SK-N-SH treated with all-trans-retinoic acid at 6 μM for 48 hours (cell line): ENCODE measurements around the gene HEXIM1.

Experiments used
- ATAC-seq: fragments of 200-7000 bp; cut with Tn5 transposase; 3 replicates; pipeline ENCODE4 v1.9.1; 2020; ENCODE audit warnings: mild to moderate bottlenecking, moderate library complexity
- ARNTL ChIP-seq: fragments of 450-650 bp; formaldehyde crosslinking; IDR thresholded peaks from 2 replicates; pipeline ENCODE4 v1.5.0; 2020; ENCODE audit warnings: low read depth, mild to moderate bottlenecking, moderate library complexity, borderline replicate concordance
- BACH2 ChIP-seq: fragments of 250-450 bp; sonication (Bioruptor Pico); IDR thresholded peaks from 2 replicates; pipeline ENCODE4 v1.9.0; 2021; ENCODE audit warnings: mild to moderate bottlenecking, borderline replicate concordance
- CSDC2 ChIP-seq: fragments of 250-450 bp; sonication (Bioruptor Pico); IDR thresholded peaks from 2 replicates; pipeline ENCODE4 v1.5.0; 2020; ENCODE audit warnings: mild to moderate bottlenecking, moderate library complexity
- ESRRG ChIP-seq: fragments of 250-450 bp; sonication (Bioruptor Pico); IDR thresholded peaks from 2 replicates; pipeline ENCODE4 v1.6.1; 2021; ENCODE audit warnings: mild to moderate bottlenecking
- GLIS3 ChIP-seq: fragments of 250-450 bp; sonication (Bioruptor Pico); IDR thresholded peaks from 2 replicates; pipeline ENCODE4 v1.5.0; 2020; ENCODE audit warnings: mild to moderate bottlenecking, moderate library complexity
- ISL1 ChIP-seq: fragments of 250-450 bp; sonication (Bioruptor Pico); IDR thresholded peaks from 2 replicates; pipeline ENCODE4 v2.1.2; 2022; ENCODE audit warnings: mild to moderate bottlenecking, moderate library complexity
- OSR1 ChIP-seq: fragments of 250-450 bp; sonication (Bioruptor Pico); IDR thresholded peaks from 2 replicates; pipeline ENCODE4 v1.8.0; 2022; ENCODE audit warnings: moderate library complexity, mild to moderate bottlenecking, inconsistent platforms
- PPARA ChIP-seq: fragments of 250-450 bp; sonication (Bioruptor Pico); IDR thresholded peaks from 2 replicates; pipeline ENCODE4 v1.5.0; 2020; ENCODE audit warnings: mild to moderate bottlenecking, borderline replicate concordance
- RARB ChIP-seq: fragments of 250-450 bp; sonication (Bioruptor Pico); IDR thresholded peaks from 2 replicates; pipeline ENCODE4 v1.8.0; 2021; ENCODE audit warnings: mild to moderate bottlenecking, moderate library complexity
- SNAI2 ChIP-seq: fragments of 250-450 bp; sonication (Bioruptor Pico); IDR thresholded peaks from 2 replicates; pipeline ENCODE4 v1.5.0; 2020; ENCODE audit warnings: mild to moderate bottlenecking, moderate library complexity
- TCF4 ChIP-seq: fragments of 250-450 bp; sonication (Bioruptor Pico); IDR thresholded peaks from 2 replicates; pipeline ENCODE4 v1.8.0; 2021; ENCODE audit warnings: mild to moderate bottlenecking, moderate library complexity, borderline replicate concordance
- TOX ChIP-seq: fragments of 250-450 bp; sonication (Bioruptor Pico); IDR thresholded peaks from 2 replicates; pipeline ENCODE4 v1.8.0; 2021; ENCODE audit warnings: mild to moderate bottlenecking, moderate library complexity, borderline replicate concordance
- ZC3H10 ChIP-seq: fragments of 250-450 bp; sonication (Bioruptor Pico); IDR thresholded peaks from 2 replicates; pipeline ENCODE4 v1.5.1; 2021; ENCODE audit warnings: mild to moderate bottlenecking, moderate library complexity
- ZFP3 ChIP-seq: fragments of 250-450 bp; sonication (Bioruptor Pico); IDR thresholded peaks from 2 replicates; pipeline ENCODE4 v1.5.0; 2020; ENCODE audit warnings: mild to moderate bottlenecking, moderate library complexity
- ZFP30 ChIP-seq: fragments of 450-650 bp; formaldehyde crosslinking; IDR thresholded peaks from 2 replicates; pipeline ENCODE4 v1.5.0; 2022; ENCODE audit warnings: mild to moderate bottlenecking, moderate library complexity
- ZNF565 ChIP-seq: fragments of 450-650 bp; formaldehyde crosslinking; conservative IDR thresholded peaks from 2 replicates; pipeline ENCODE4 v1.5.0; 2020; ENCODE audit warnings: low read depth, mild to moderate bottlenecking, moderate library complexity
- ZNF70 ChIP-seq: fragments of 450-650 bp; formaldehyde crosslinking; IDR thresholded peaks from 2 replicates; pipeline ENCODE4 v1.5.0; 2020; ENCODE audit warnings: mild to moderate bottlenecking, moderate library complexity
- TF ChIP-seq, protein P1 (sequence below): fragments of 250-450 bp; sonication (Bioruptor Pico); IDR thresholded peaks from 2 replicates; pipeline ENCODE4 v1.8.0; 2020; ENCODE audit warnings: mild to moderate bottlenecking, moderate library complexity, borderline replicate concordance
- TF ChIP-seq, protein P2 (sequence below): fragments of 250-450 bp; sonication (Bioruptor Pico); IDR thresholded peaks from 2 replicates; pipeline ENCODE4 v1.8.0; 2021; ENCODE audit warnings: low read depth, mild to moderate bottlenecking, moderate library complexity, borderline replicate concordance
- TF ChIP-seq, protein P3 (sequence below): fragments of 250-450 bp; sonication (Bioruptor Pico); IDR thresholded peaks from 2 replicates; pipeline ENCODE4 v1.5.1; 2020; ENCODE audit warnings: low read depth, mild to moderate bottlenecking, moderate library complexity
- TF ChIP-seq, protein P4 (sequence below): fragments of 250-450 bp; sonication (Bioruptor Pico); IDR thresholded peaks from 2 replicates; pipeline ENCODE4 v1.5.0; 2020; ENCODE audit warnings: mild to moderate bottlenecking, moderate library complexity
- TF ChIP-seq, protein P5 (sequence below): fragments of 250-450 bp; sonication (Bioruptor Pico); IDR thresholded peaks from 2 replicates; pipeline ENCODE4 v1.5.1; 2021; ENCODE audit warnings: mild to moderate bottlenecking, moderate library complexity

HEXIM1 gene

DNA sequence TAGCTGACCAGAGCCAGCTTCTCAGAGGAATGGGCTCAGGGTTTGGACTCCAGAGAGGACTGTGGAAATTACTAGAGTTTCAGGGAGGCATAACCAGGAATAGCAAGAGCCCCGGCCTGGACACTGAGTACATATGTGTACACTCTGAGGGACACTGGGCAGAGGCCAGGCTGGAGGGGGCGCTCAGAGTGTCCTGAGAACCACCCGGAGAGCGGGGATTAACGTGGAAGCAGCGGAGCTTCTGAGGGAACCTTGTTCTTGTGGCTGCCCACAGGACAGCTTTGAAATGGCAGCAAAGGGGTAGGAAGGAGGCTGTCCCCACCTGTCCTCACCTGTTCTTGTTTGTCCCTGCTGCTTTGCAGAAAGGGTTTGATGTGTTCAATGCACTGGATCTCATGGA lies 43.8 kb upstream of the HEXIM1 start:
- ATAC-seq = no peak
- no peak for TF ChIP-seq ISL1 (CRISPR knock-in tag)
- TF ChIP-seq RARB (CRISPR knock-in tag) = no peak
- TF ChIP-seq CSDC2 = no peak
- TF ChIP-seq ZNF70 (CRISPR knock-in tag) = no peak
- TF ChIP-seq ZFP3 (CRISPR knock-in tag) = no peak
- no peak for TF ChIP-seq ESRRG
- TF ChIP-seq, protein P1, sequence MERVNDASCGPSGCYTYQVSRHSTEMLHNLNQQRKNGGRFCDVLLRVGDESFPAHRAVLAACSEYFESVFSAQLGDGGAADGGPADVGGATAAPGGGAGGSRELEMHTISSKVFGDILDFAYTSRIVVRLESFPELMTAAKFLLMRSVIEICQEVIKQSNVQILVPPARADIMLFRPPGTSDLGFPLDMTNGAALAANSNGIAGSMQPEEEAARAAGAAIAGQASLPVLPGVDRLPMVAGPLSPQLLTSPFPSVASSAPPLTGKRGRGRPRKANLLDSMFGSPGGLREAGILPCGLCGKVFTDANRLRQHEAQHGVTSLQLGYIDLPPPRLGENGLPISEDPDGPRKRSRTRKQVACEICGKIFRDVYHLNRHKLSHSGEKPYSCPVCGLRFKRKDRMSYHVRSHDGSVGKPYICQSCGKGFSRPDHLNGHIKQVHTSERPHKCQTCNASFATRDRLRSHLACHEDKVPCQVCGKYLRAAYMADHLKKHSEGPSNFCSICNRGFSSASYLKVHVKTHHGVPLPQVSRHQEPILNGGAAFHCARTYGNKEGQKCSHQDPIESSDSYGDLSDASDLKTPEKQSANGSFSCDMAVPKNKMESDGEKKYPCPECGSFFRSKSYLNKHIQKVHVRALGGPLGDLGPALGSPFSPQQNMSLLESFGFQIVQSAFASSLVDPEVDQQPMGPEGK (CRISPR knock-in tag) = no peak
- no peak for TF ChIP-seq ARNTL (CRISPR knock-in tag)
- TF ChIP-seq ZNF565 (CRISPR knock-in tag) = no peak
- no peak for TF ChIP-seq TOX
- TF ChIP-seq SNAI2 (CRISPR knock-in tag) = no peak
- no peak for TF ChIP-seq TCF4 (CRISPR knock-in tag)
- TF ChIP-seq ZC3H10 = no peak

DNA sequence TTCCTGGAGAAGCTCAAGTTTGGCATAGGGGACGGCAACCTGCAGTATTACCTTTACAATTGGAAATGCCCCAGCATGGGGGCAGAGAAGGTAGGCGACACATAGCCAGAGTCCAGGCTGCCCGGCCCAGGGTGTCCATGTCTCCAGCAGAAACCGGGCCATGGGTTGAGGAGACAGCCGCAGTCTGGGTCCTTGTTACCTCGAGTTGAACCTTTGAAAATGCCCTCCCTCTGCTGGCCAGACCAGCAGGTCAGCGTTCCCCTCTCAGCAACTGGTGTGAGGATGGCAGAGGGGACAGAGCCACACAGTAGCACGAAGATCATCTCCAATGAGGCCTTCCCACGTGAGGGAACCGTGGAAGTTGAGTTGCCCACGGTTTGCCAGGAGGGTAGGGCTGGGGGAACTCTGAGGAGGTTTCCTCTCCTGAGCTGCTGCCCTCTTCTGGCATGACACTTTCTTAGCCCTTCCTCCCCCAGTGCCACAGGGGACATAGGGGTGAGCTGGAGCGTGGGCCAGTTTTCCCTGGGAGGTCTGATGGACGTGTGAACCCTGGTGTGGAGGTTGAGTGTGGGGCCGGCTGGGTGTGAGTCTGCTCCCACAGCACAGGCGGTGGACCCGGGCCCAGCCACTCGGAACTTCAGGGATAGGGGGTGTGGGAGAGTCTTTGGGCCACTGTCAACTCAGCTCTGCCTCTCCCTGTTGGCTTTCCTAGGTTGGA lies 43.2 kb upstream of the HEXIM1 start:
- no peak for ATAC-seq
- no peak for TF ChIP-seq GLIS3
- TF ChIP-seq SNAI2 (CRISPR knock-in tag) = no peak
- TF ChIP-seq, protein P2, sequence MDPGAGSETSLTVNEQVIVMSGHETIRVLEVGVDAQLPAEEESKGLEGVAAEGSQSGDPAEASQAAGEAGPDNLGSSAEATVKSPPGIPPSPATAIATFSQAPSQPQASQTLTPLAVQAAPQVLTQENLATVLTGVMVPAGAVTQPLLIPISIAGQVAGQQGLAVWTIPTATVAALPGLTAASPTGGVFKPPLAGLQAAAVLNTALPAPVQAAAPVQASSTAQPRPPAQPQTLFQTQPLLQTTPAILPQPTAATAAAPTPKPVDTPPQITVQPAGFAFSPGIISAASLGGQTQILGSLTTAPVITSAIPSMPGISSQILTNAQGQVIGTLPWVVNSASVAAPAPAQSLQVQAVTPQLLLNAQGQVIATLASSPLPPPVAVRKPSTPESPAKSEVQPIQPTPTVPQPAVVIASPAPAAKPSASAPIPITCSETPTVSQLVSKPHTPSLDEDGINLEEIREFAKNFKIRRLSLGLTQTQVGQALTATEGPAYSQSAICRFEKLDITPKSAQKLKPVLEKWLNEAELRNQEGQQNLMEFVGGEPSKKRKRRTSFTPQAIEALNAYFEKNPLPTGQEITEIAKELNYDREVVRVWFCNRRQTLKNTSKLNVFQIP (CRISPR knock-in tag) = no peak
- no peak for TF ChIP-seq BACH2 (CRISPR knock-in tag)
- TF ChIP-seq, all 23 proteins: peak for 0

DNA sequence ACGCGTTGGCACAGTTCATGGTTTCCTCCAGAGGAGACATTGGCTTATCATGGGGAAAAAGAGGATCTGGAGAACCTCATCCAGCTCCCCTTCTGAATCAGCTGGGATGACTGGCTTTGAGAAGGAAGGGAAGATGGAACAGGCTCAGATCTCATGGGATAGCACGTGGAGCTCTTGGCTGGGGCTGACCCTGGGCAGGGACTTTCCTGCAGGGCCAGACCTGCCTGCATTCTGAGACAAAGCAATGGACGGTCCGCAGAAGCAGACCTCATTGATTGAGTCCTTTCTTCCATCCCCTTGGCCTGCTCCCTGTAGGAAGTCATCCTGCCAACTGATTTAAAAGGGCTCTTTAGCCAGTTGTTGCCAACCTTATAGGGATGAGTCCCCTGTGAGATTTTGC lies 42.2 kb upstream of the HEXIM1 start:
- TF ChIP-seq ZC3H10 (no peak), SNAI2 (CRISPR knock-in tag) (no peak), ESRRG (no peak), PPARA (no peak), ZFP30 (no peak), CSDC2 (no peak), ARNTL (CRISPR knock-in tag) (no peak), BACH2 (CRISPR knock-in tag) (no peak), ISL1 (CRISPR knock-in tag) (no peak), OSR1 (CRISPR knock-in tag) (no peak)
- TF ChIP-seq, protein P3, sequence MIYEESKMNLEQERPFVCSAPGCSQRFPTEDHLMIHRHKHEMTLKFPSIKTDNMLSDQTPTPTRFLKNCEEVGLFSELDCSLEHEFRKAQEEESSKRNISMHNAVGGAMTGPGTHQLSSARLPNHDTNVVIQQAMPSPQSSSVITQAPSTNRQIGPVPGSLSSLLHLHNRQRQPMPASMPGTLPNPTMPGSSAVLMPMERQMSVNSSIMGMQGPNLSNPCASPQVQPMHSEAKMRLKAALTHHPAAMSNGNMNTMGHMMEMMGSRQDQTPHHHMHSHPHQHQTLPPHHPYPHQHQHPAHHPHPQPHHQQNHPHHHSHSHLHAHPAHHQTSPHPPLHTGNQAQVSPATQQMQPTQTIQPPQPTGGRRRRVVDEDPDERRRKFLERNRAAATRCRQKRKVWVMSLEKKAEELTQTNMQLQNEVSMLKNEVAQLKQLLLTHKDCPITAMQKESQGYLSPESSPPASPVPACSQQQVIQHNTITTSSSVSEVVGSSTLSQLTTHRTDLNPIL (CRISPR knock-in tag) = no peak
- TF ChIP-seq, protein P4, sequence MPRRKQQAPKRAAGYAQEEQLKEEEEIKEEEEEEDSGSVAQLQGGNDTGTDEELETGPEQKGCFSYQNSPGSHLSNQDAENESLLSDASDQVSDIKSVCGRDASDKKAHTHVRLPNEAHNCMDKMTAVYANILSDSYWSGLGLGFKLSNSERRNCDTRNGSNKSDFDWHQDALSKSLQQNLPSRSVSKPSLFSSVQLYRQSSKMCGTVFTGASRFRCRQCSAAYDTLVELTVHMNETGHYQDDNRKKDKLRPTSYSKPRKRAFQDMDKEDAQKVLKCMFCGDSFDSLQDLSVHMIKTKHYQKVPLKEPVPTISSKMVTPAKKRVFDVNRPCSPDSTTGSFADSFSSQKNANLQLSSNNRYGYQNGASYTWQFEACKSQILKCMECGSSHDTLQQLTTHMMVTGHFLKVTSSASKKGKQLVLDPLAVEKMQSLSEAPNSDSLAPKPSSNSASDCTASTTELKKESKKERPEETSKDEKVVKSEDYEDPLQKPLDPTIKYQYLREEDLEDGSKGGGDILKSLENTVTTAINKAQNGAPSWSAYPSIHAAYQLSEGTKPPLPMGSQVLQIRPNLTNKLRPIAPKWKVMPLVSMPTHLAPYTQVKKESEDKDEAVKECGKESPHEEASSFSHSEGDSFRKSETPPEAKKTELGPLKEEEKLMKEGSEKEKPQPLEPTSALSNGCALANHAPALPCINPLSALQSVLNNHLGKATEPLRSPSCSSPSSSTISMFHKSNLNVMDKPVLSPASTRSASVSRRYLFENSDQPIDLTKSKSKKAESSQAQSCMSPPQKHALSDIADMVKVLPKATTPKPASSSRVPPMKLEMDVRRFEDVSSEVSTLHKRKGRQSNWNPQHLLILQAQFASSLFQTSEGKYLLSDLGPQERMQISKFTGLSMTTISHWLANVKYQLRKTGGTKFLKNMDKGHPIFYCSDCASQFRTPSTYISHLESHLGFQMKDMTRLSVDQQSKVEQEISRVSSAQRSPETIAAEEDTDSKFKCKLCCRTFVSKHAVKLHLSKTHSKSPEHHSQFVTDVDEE = no peak
- TF ChIP-seq, protein P1 (CRISPR knock-in tag) = no peak
- TF ChIP-seq, protein P5, sequence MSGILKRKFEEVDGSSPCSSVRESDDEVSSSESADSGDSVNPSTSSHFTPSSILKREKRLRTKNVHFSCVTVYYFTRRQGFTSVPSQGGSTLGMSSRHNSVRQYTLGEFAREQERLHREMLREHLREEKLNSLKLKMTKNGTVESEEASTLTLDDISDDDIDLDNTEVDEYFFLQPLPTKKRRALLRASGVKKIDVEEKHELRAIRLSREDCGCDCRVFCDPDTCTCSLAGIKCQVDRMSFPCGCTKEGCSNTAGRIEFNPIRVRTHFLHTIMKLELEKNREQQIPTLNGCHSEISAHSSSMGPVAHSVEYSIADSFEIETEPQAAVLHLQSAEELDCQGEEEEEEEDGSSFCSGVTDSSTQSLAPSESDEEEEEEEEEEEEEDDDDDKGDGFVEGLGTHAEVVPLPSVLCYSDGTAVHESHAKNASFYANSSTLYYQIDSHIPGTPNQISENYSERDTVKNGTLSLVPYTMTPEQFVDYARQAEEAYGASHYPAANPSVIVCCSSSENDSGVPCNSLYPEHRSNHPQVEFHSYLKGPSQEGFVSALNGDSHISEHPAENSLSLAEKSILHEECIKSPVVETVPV = no peak
- TF ChIP-seq, protein P2 (CRISPR knock-in tag) = no peak
- TF ChIP-seq, all 23 proteins: peak for 0
- no peak for ATAC-seq
